HG03342 (cell line): ENCODE data around the gene SORL1.
"Not testable (repeated sequence)": the region's sequence is repeated elsewhere in the genome, so short reads cannot be mapped to it uniquely, and the experiment has no call there.

Experiments
- ATAC-seq: cut with Tn5 transposase; IDR thresholded peaks from one replicate; pipeline ENCODE4 v1.9.1; 2021; ENCODE audit warnings: mild to moderate bottlenecking, moderate library complexity; ENCODE audit not compliant: unreplicated experiment

Gene SORL1

GRCh38 chr11:121615501-121615900, 163.4 kb downstream of the SORL1 start:
- no peak for ATAC-seq

- ATAC-seq = no peak
These were observed 166.4 kb downstream of the SORL1 start for GRCh38 chr11:121618516-121618915.

GRCh38 chr11:121625777-121626506, 173.8 kb downstream of the SORL1 start:
- no peak for ATAC-seq

GRCh38 chr11:121626507-121626875, 174.4 kb downstream of the SORL1 start:
- ATAC-seq = no peak

- no peak for ATAC-seq
These were observed 174.9 kb downstream of the SORL1 start for GRCh38 chr11:121626980-121627379.

GRCh38 chr11:121630041-121630440, 177.9 kb downstream of the SORL1 start:
- no peak for ATAC-seq

GRCh38 chr11:121631456-121631855, 179.3 kb downstream of the SORL1 start:
- no peak for ATAC-seq

- ATAC-seq = no peak
These were observed 182.2 kb downstream of the SORL1 start for GRCh38 chr11:121634273-121634672.

GRCh38 chr11:121634889-121635288, 182.8 kb downstream of the SORL1 start:
- no peak for ATAC-seq

GRCh38 chr11:121636081-121636799, 184.1 kb downstream of the SORL1 start:
- ATAC-seq = no peak

GRCh38 chr11:121636800-121637176, 184.7 kb downstream of the SORL1 start:
- ATAC-seq = no peak

GRCh38 chr11:121637587-121637986, 185.5 kb downstream of the SORL1 start:
- ATAC-seq = not testable (repeated sequence)

- no peak for ATAC-seq
These were observed 191.5 kb downstream of the SORL1 start for GRCh38 chr11:121643479-121644186.

- no peak for ATAC-seq
These were observed 192.0 kb downstream of the SORL1 start for GRCh38 chr11:121644187-121644512.

GRCh38 chr11:121645001-121645400, 192.9 kb downstream of the SORL1 start:
- ATAC-seq = no peak

GRCh38 chr11:121645596-121645995, 193.5 kb downstream of the SORL1 start:
- no peak for ATAC-seq

- ATAC-seq = no peak
These were observed 196.2 kb downstream of the SORL1 start for GRCh38 chr11:121648306-121648705.

- ATAC-seq = no peak
These were observed 197.7 kb downstream of the SORL1 start for GRCh38 chr11:121649798-121650197.

GRCh38 chr11:121650351-121651256, 198.5 kb downstream of the SORL1 start:
- no peak for ATAC-seq

- ATAC-seq = no peak
These were observed 199.1 kb downstream of the SORL1 start for GRCh38 chr11:121651257-121651605.

GRCh38 chr11:121652971-121653370, 200.9 kb downstream of the SORL1 start:
- no peak for ATAC-seq
